HG03565 (cell line): ENCODE data around the gene NUTM2F.
"Not testable (repeated sequence)": the region's sequence is repeated elsewhere in the genome, so short reads cannot be mapped to it uniquely, and the experiment has no call there.

ENCODE experiments used
- ATAC-seq: cut with Tn5 transposase; IDR thresholded peaks from one replicate; pipeline ENCODE4 v1.9.1; 2021; ENCODE audit warnings: mild to moderate bottlenecking, moderate library complexity; ENCODE audit not compliant: unreplicated experiment

NUTM2F gene

DNA sequence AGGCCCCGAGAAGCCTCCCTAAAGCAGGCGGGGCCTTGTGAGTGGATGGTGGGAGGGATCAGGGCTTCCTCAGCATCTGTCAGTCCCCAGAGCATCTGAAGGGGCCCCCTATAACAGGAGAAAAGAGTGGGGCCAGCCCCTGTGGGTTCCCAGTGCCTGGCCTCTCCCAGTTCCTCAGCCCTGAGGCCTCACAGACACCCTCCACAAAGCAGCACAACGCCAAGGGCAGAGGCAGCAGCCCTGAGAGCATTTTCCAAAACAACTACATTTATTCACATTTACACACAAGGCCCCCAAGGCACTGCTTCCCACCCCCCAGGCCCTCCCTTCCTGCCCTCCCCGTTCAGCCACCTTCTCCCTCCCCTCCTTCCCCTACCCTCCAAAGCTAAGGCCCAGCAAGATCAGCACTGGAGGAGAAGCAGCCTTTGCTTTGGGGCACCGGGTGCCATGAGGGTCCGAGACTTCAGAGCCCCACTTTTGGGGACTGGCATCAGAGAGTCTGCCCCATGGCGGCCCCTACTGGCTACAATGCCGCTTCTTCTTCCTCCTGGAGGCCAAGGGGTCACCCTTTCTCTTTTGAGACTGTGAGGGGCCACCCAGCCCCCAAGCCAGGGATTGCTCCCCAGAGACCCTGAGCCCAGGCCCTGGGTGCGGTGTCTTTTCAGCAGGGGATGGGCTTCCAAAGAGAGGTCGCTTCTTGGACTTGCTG lies 10.3 kb downstream of the NUTM2F start:
- not testable (repeated sequence) for ATAC-seq

DNA sequence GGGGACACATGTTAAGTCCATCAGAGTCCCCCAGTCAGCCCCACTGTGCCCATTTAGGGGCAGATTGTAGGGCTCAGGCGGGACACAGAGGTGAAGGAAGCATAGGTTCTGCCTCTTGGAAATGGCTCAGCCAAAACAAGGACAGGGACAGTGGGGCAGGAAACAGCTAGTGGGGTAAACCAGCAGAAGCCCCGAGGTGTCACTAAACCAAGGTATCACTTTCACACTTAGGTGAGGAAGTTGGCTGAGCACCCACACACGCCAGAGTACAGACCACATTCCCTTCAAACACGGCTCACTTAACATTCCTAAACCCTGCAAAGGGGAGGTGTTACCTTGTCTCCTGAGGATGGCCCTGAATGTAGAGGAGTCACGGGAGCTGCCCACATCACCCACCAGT lies 12.2 kb downstream of the NUTM2F start:
- ATAC-seq: not testable (repeated sequence)

DNA sequence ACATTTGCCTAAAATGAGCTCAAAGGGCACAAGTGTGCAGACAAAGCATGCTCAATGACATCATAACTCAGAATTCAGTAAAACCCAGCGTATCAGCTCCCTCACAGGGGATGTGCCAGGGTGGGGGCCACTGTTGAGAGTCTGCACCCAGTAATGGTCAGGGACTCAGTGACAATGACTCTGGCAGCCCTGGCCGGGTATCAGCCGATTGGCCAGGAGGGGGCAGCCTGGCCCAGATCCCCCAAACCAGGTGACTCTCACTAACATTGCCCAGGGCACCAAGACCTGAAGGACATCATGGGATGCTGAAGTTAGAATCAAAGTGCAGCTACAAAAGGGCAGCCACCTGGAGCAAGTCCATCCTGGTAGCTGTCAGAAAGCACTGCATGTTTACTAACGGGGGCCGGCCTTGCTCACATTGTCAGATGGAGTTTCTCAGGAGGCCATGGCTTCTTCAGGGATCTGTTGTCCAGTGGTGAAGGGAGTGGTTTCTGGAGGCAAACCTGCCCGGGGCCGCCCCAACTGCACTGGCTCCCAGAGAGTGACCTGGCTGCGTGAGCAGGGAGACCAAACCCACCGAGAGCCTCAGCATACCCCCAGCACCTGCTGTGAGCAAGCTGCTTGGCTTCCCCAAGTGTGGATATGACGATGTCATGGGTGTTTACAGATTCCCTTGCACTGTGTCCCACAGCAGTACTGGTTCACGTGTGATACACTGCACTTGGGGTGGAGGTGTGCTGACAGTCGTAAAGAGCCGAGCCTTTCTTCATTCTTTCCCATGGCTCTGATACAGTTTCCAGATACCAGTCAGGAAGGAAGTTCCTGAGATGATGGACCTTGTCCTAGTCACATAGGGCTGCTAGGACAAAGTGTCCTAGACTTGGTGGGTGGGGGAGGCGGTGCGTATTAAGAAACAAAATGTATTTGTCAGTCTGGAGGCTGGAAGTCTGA lies 13.1 kb downstream of the NUTM2F start:
- not testable (repeated sequence) for ATAC-seq

DNA sequence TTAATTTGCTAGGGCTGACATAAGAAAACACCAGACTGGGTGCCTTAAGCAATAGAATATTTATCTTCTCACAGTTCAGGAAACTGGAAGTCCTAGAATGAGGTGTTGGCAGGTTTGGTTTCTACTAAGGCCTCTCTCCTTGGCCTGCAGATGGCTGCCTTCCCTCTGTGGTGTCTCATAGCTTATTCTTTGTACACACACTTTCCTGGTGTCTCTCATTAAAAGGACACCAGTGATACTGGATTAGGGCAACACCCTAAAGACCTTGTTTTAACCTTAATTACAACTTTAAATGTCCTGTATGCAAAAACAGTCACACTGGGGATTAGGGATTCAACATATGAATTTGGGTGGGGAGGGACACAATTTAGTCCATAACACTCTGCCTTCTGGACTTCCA lies 25.1 kb downstream of the NUTM2F start:
- no peak for ATAC-seq

DNA sequence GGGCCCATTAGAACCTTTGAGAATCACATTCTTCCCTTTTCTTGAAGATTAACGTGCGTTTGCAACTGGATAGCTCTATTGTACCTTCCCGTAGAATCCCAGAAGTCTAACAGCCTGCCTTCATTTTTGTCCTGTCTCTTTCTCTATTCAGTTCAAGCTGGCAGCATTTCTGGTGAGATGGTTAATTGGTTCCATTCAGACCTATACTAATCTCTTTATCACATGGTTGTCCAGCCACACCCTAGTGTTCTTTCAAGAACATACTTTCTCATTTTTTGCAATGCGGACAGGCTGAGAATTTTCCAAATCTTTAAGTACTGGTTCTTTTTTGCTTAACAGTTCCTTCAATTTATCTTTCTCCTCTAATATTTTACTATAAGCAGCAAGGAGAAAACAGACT lies 26.0 kb downstream of the NUTM2F start:
- ATAC-seq: no peak

DNA sequence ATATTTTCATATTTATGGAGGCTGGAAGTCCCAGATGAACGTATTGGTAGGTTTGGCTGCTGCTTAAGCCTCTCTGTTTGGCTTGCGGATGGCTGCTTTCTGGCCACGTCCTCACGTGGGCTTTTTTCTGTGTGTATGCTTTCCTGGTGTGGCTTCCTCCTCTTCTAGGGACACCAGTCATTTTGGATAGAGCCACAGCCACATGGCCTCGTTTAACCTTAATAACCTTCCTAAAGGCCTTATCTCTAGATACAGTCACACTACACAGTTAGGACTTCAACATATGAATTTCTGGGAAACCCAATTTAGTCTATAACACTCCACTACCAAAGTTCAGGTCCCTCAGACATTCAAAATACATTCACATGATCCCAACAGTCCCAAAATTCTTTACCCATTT lies 26.9 kb downstream of the NUTM2F start:
- ATAC-seq: no peak

DNA sequence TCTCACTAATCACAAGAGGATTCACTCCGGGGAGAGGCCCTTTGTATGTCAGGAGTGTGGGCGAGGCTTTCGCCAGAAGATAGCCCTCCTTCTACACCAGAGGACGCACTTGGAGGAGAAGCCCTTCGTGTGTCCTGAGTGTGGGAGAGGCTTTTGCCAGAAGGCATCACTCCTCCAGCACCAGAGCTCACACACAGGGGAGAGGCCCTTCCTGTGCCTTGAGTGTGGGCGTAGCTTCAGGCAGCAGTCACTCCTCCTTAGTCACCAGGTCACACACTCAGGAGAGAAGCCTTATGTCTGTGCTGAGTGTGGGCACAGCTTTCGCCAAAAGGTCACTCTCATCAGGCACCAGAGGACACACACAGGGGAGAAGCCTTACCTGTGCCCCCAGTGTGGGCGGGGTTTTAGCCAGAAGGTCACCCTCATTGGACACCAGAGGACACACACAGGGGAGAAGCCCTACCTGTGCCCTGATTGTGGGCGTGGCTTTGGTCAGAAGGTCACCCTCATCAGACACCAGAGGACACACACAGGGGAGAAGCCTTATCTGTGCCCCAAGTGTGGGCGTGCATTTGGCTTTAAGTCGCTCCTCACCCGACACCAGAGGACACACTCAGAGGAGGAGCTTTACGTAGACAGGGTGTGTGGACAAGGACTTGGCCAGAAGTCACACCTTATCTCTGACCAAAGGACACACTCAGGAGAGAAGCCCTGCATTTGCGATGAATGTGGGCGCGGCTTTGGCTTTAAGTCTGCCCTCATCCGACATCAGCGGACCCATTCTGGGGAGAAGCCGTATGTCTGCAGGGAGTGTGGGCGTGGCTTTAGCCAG lies 27.8 kb downstream of the NUTM2F start:
- ATAC-seq: no peak

DNA sequence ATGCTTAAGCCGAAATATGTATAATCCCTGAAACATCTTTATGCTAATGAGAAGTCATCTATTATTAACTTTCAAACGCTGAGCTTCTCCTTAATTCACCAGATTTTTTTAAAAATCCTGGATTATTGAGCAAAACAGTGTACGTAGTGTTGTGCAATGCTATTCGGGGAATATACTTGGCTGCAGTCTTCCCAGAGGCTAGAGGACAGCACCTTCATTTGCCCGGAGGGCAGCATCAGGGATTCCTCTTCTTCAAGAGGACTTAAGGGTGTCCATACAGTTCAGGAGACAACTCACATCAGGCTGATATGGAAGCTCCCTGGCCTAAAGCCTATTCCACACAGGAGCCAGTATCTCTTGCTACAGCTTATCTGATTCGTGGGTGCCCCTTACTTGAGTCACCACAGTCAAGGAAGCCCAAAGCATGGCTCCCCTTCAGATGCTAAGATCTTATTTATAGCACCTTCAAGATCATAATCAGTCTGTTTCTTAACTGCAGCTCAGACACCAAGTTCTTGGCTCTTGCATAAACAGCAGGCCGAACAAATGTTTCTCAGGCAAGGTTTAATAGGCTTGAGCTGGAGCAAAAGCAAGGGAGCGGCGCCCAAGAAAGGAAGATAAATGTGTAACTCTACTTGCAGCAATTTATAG lies 29.4 kb downstream of the NUTM2F start:
- ATAC-seq: no peak

DNA sequence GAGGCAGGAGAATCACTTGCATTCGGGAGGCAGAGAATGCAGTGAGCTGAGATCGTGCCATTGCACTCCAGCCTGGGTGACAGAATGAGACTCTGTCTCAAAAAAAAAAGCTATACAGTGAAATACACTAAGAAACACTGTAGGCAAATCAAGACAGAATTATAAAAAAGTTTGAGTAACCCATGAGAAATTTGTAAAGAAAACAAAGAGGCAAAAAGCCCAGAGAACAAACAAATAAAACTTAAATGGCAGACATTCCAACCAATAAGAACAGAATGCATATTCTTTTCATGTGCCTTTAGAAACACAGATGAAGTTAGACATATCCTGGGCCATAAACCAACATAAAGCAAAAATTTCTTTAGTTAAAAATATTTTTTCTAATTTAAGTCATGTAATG lies 38.8 kb downstream of the NUTM2F start:
- no peak for ATAC-seq

DNA sequence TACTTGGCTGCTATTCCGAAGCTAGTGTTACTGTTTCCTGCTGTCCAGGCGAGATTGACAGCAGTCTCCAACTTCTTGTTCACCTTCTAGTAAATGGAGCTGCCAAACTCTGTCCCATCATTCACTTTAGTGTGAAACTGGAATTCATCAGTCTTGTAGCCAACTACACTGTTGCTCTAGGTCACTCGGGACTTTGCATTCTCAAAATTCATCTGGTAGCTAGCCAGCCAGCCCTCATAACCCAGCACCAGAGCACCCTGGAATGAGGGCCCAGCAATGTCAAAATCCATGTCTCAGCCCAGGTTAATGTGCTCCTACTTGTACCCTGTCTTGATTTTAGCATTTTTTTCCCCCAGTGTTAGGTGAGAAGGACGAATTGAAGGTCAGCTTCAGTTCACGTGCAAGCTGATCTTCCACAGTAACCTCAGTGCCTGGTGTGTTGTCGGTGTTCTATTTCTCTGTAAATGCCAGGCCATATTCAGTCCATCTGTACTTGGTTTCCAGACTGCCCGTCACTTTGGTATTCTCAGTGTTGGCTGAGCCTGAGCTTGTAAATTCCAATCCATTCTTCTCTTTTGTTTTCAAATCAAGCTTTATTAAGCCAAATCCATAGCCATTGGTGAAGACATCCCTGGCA lies 40.4 kb downstream of the NUTM2F start:
- ATAC-seq: no peak

DNA sequence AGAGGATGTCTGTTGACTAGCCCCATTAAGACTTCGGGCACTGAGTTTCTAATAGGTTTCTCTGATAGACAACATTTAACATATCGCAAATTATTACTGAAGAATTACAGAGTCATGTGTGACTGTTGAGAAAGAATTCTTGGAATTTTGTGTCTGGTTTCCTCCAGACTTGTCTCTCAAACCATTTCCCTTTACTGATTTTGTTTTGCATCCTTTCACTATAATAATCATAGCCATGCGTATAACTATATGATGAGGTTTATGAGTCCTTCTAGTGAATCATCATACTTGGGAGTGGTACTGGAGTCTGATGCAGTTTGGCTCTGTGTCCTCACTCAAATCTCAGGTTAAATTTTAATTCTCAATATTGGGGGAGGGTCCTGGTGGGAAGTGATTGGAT lies 42.3 kb downstream of the NUTM2F start:
- no peak for ATAC-seq

DNA sequence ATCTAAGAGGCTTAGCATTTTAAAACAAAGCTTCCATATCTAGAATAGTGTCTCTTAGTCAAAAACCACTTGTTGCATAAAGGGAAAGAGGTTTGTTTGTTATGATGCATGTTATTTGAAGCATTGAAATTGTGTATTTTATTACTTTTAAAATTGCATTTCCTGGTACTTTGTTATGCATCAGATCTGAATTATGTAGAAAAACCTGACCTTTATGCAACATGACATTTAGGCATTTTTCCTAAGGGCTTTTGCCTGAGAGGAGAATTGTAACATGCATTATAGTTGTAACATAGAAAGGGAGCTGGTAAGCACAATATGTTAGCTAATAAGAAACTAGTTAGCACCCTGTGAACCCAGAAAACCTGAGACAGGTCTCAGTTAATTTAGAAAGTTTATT lies 47.3 kb downstream of the NUTM2F start:
- no peak for ATAC-seq

DNA sequence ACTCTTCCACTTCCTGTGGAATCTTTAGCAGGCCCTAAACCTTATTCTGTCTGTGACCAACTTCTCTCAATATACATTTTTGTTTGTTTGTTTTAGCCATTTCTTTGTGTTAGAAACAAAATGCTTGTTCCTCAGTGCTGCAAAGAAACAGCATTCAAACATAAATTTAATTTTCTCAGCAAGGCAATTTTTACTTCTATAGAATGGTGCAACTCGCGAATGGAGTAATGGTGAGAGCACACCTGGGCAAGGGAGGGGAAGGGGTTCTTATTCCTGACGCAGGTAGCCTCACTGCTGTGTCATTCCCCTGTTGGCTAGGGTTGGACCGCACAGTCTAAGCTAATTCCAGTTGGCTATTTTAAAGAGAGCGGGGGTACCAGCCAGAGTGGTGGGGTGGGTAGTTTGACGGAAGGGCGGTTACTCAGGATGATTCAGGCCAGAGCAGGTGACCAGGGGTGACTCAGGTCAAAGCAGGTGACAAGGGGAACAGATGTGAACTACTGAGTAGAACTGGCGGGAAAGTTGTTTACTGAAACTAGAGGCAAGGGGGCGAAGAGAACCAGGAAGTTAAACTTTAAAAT lies 47.9 kb downstream of the NUTM2F start:
- no peak for ATAC-seq

DNA sequence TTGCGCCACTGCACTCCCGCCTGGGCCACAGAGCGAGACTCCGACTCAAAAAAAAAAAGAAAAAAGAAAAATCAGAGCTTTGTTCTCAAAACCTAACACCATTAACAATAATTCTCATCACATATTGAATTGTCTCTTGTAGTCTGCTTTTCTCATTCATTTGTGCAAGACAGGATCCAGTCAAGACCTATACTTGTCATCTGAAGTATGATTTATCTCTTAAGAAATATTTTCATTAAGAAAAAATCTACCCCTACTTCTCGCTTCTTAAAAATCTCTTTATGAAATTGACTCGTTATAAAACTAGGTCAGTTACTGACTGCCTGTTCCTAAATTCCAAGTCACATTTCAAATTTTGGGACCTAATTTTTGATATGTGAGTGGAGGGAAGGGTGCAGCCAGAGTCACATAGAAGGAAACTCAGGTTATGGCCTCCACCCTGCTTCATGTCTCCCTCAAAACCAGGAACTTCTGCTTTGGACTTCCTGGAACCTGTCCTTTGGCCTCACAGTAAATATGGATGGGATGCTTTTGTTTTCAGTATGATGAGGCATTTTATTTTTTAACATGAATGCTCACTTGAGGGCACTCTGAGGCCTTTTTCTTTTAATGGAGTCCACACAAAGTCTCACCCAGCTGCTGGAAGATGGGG lies 50.4 kb downstream of the NUTM2F start:
- no peak for ATAC-seq

DNA sequence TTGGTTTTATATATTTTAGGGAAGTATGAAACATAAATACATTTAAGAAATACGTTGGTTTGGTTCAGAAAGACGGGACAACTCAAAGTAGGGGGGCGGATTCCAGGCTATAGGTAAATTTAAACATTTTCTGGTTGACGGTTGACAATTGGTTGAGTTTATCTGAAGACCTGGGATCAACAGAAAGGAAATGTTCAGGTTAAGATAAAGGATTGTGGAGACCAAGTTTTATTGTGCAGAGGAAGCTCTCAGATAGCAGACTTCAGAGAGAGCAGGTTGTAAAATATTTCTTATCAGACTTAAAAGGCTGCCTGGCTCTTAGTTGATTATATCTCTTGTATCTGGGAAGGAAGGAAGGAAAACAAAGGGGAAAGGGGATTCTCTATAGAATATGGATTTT lies 51.4 kb downstream of the NUTM2F start:
- not testable (repeated sequence) for ATAC-seq

DNA sequence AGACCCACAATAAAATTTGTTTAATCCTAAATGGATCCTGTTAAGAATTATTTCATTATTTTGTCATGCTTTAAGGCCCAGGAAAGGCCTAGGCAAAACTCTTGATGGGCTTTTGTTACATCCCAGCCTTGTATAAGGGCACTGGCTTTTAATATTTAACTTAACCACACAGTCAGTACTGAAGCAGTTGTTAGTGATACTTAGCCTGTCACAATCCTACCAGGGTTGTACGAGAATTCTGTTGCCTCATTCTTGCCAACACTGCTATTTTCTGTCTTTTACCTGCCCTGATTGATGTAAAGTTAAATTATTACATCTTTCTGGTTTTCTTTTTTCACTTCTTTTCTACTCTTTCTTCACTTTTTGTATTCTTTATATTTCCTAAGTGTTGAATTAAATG lies 58.4 kb downstream of the NUTM2F start:
- ATAC-seq: no peak

DNA sequence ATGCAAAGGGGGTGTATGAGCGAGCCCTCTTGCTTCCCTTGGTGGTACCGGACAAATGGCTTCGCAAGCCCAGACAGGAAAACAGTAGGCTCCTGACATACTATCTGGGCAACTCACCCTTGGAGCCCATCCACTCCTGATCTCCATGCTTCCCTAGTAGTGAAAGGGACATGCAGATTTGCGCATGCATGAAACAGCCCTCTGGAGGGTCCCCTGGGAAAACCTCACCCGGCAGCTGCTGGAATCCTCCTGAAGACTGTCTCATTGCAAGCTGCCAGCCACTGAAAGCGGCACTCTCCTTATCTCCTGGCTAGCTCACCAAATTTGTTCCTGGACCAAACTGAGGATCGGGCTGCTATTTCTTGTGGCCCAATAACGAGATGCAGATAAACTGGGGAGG lies 59.2 kb downstream of the NUTM2F start:
- no peak for ATAC-seq
